MM.1S (cell line): Measurements from ENCODE around the gene OTUD4.

Source experiments
- DNase-seq: peaks from one replicate; pipeline ENCODE4 v3.0.0-alpha.2; 2015
- H2AFZ ChIP-seq: fragments of 300-600 bp; sonication (generic); 2 replicates; pipeline ENCODE4 v1.6.0; 2016; ENCODE audit warnings: antibody characterized with exemption, low read length
- H3F3A ChIP-seq: fragments of 300-600 bp; sonication (generic); 2 replicates; pipeline ENCODE4 v1.6.1; 2016; ENCODE audit warnings: mild to moderate bottlenecking, antibody characterized with exemption, low read length, moderate library complexity, mixed read lengths; ENCODE audit not compliant: insufficient read depth
- H3K27ac ChIP-seq: fragments of 300-600 bp; sonication (generic); 2 replicates; pipeline ENCODE4 v1.5.1; 2016; ENCODE audit warnings: mild to moderate bottlenecking, low read length
- H3K27me3 ChIP-seq: fragments of 300-600 bp; sonication (generic); replicated peaks from 2 replicates; pipeline ENCODE4 v1.6.0; 2016; ENCODE audit warnings: low read length; ENCODE audit not compliant: insufficient read depth
- H3K36me3 ChIP-seq: fragments of 300-600 bp; sonication (generic); replicated peaks from 2 replicates; pipeline ENCODE4 v1.6.1; 2016; ENCODE audit warnings: mild to moderate bottlenecking, low read length, mixed read lengths; ENCODE audit not compliant: insufficient read depth
- H3K4me1 ChIP-seq: fragments of 300-600 bp; sonication (generic); 2 replicates; pipeline ENCODE4 v1.6.1; 2016; ENCODE audit warnings: low read length, mixed read lengths
- H3K4me2 ChIP-seq: fragments of 300-600 bp; sonication (generic); 2 replicates; pipeline ENCODE4 v1.6.0; 2016; ENCODE audit warnings: low read depth, low read length
- H3K4me3 ChIP-seq: fragments of 300-600 bp; sonication (generic); 2 replicates; pipeline ENCODE4 v1.5.1; 2016; ENCODE audit warnings: low read length, mixed read lengths
- H3K79me2 ChIP-seq: fragments of 300-600 bp; sonication (generic); 2 replicates; pipeline ENCODE4 v1.6.1; 2016; ENCODE audit warnings: mixed run types, low read length, mixed read lengths
- H3K9ac ChIP-seq: fragments of 300-600 bp; sonication (generic); 2 replicates; pipeline ENCODE4 v1.6.1; 2016; ENCODE audit warnings: low read length, mixed read lengths
- H3K9me2 ChIP-seq: fragments of 300-600 bp; sonication (generic); replicated peaks from 2 replicates; pipeline ENCODE4 v1.6.1; 2016; ENCODE audit warnings: mild to moderate bottlenecking, low read length, mixed read lengths; ENCODE audit not compliant: insufficient read depth
- H3K9me3 ChIP-seq: fragments of 300-600 bp; sonication (generic); replicated peaks from 2 replicates; pipeline ENCODE4 v1.6.1; 2016; ENCODE audit warnings: mild to moderate bottlenecking, low read length, mixed read lengths; ENCODE audit not compliant: insufficient read depth
- H4K20me1 ChIP-seq: fragments of 300-600 bp; sonication (generic); 2 replicates; pipeline ENCODE4 v1.6.1; 2016; ENCODE audit warnings: mild to moderate bottlenecking, low read length, moderate library complexity, mixed read lengths; ENCODE audit not compliant: insufficient read depth
- CTCF ChIP-seq: fragments of 300-600 bp; sonication (generic); IDR thresholded peaks from 2 replicates; pipeline ENCODE4 v1.5.1; 2016; ENCODE audit warnings: antibody characterized with exemption, low read length, mixed read lengths
- EZH2 ChIP-seq: fragments of 300-600 bp; sonication (generic); optimal IDR thresholded peaks from 2 replicates; pipeline ENCODE3; 2017; ENCODE audit warnings: low read depth, mild to moderate bottlenecking, antibody characterized with exemption, low read length, mixed read lengths
- EZH2phosphoT487 ChIP-seq: fragments of 300-600 bp; sonication (generic); IDR thresholded peaks from 2 replicates; pipeline ENCODE4 v1.6.1; 2018; ENCODE audit warnings: antibody characterized with exemption, low read length

The OTUD4 gene

GRCh38 chr4:145218251-145218650 is 37.9 kb upstream of the OTUD4 start:
- Histone ChIP-seq H3K9me3 (no peaks in the 10 kb centered on the region), H3K27ac (no peak overlapping the region), H2AFZ (no peak overlapping the region), H4K20me1 (no peaks in the 10 kb centered on the region), H3K4me1 (peaks cover 14% of the 10 kb centered on the region; the same call in 1 of the 2 replicates), H3K9ac (no peak overlapping the region), H3K9me2 (no peaks in the 10 kb centered on the region), H3K4me2 (no peak overlapping the region), H3K4me3 (no peak overlapping the region), H3K27me3 (no peaks in the 10 kb centered on the region), H3F3A (no peaks in the 10 kb centered on the region), H3K79me2 (no peaks in the 10 kb centered on the region), H3K36me3 (no peaks in the 10 kb centered on the region)
- TF ChIP-seq CTCF (no peak), EZH2 (no peak), EZH2phosphoT487 (no peak)
- DNase-seq = peak; percentile 18

GRCh38 chr4:145217349-145217748 is 37.0 kb upstream of the OTUD4 start:
- Histone ChIP-seq H3K9ac (no peak overlapping the region), H3K4me1 (peaks cover 14% of the 10 kb centered on the region; the same call in 1 of the 2 replicates), H3F3A (no peaks in the 10 kb centered on the region), H4K20me1 (no peaks in the 10 kb centered on the region), H3K4me3 (no peak overlapping the region), H3K27me3 (no peaks in the 10 kb centered on the region), H3K4me2 (no peak overlapping the region), H2AFZ (no peak overlapping the region), H3K9me2 (no peaks in the 10 kb centered on the region), H3K36me3 (no peaks in the 10 kb centered on the region), H3K27ac (no peak overlapping the region), H3K9me3 (no peaks in the 10 kb centered on the region), H3K79me2 (no peaks in the 10 kb centered on the region)
- no peak for DNase-seq
- TF ChIP-seq CTCF = no peak
- no peak for TF ChIP-seq EZH2phosphoT487
- TF ChIP-seq EZH2 = no peak

GRCh38 chr4:145216535-145216934 is 36.1 kb upstream of the OTUD4 start:
- no peak overlapping the region for H3K27ac ChIP-seq
- H3K4me3 ChIP-seq = no peak overlapping the region
- no peaks in the 10 kb centered on the region for H4K20me1 ChIP-seq
- H3K79me2 ChIP-seq = no peaks in the 10 kb centered on the region
- no peaks in the 10 kb centered on the region for H3K9me3 ChIP-seq
- no peaks in the 10 kb centered on the region for H3K27me3 ChIP-seq
- H3K4me2 ChIP-seq = no peak overlapping the region
- peaks cover 10% of the 10 kb centered on the region; the same call in 1 of the 2 replicates for H3K4me1 ChIP-seq
- no peak overlapping the region for H2AFZ ChIP-seq
- no peak for TF ChIP-seq EZH2
- peak; percentile 59 for TF ChIP-seq CTCF
- no peak overlapping the region for H3K9ac ChIP-seq
- no peaks in the 10 kb centered on the region for H3K36me3 ChIP-seq
- H3F3A ChIP-seq = no peaks in the 10 kb centered on the region
- no peaks in the 10 kb centered on the region for H3K9me2 ChIP-seq
- peak; percentile 48 for DNase-seq
